Limb (tissue), 2 donors: Measurements from ENCODE around the gene MPI.

Source experiments
- DNase-seq, 2 donors: peaks; one replicate each; pipeline ENCODE4 v3.0.0-alpha.2; 2016; ENCODE audit errors: extremely low spot score in 2 of 2

Gene MPI, protein sequence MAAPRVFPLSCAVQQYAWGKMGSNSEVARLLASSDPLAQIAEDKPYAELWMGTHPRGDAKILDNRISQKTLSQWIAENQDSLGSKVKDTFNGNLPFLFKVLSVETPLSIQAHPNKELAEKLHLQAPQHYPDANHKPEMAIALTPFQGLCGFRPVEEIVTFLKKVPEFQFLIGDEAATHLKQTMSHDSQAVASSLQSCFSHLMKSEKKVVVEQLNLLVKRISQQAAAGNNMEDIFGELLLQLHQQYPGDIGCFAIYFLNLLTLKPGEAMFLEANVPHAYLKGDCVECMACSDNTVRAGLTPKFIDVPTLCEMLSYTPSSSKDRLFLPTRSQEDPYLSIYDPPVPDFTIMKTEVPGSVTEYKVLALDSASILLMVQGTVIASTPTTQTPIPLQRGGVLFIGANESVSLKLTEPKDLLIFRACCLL

DNA sequence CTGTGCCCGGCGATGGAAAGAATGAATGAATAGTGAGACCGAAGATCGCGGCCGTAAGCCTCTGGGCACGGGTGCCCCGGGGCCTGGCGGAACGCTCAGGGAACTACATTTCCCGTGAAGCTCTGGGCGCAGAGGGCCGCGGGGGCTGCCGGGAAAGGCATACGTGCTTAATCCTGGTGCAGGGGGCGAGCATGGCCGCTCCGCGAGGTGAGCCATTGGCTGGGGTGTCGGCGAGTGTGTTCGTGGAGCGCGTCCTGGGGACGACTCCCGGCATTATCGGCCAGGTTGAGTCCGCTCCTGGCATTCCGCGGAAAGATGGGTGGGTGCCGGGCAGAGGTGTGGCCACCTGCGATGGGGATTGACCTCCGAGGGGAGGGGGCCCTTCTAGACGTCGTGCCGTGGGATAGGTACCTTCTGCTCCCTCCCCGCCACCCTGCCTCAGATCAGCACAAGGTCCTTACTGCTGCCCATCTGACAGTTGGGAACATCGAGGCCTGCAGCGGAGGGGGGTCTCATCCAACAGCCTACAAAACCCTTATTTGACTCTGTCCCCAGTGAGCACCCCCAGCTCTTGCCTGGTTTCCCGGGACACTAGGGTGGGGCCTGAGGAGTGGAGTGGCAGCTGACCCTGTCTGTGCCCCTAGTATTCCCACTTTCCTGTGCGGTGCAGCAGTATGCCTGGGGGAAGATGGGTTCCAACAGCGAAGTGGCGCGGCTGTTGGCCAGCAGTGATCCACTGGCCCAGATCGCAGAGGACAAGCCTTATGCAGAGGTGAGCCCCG lies at the start of gene MPI:
Gene MPI, plus strand, starts transcription at position 160 of the 782 bp plus-strand sequence. Its CDS starts 32 bp downstream, at position 192.
- DNase-seq, result peak; percentile 82 to 92

DNA sequence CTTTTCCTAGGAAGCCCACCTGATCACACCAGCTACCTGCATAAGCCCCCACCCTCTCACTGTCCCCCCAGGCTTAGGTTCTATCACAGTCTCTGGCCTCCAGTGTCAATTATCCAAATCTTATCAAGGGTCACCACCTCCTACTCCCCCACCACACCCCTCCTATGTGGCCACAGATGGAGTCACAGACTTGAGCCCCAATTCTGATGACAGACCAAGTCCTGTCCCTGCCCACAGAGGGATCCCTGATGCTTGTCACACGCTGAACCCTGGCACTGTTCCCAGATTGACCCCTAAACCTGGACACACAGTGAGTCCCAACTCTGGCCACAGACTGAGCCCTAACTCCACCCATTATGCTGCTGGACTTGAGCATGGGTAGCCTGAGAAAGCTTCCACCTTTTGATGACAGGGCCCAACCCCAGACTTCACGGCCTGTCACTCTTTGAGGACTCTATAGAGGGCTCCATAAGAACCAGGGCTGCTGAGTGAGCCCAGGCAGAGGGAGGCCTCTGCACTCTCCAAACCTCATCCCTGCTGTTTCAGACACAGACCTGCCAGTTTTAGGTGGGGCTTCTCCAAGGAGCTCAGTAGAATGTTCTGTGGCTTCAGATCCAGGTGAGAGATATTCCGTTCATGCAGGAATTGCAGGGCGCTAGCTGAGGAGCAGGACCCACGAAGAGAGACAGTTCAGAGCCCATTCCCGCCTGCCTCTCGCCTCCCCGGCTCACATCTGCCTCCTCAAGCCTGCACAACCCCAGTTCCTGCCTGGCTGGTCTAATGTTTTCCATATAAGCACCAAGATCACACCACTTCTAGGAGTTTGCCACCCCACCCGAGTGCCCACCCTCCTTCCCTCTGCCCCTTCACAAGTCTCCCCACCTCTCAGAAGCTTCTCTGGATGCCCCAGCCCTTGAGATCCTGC lies 48.7 kb upstream of the MPI start:
- DNase-seq, result no peak

DNA sequence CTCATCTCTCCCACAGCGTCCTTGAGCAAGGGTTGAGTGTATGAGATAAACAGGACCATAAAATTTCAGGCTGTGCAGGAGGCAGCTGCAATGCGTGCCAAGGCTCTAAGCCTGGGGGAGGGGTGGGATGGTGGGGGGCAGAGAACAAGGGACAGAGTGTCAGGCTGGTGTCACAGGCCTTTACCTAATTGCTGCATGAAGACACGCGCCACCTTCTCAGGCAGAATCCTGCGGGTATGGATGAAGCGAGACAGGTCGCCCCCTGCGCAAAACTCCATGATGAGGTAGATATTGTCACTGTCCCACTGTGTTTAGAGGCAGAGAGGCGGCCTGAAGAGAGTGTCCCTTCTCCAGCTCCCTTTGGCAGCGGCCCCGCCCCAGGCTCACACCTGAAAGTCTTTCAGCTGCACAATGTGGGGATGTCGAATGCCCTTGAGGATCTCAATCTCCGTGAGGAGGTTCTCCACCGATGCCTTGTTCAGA lies 47.9 kb upstream of the MPI start:
- DNase-seq, result no peak

DNA sequence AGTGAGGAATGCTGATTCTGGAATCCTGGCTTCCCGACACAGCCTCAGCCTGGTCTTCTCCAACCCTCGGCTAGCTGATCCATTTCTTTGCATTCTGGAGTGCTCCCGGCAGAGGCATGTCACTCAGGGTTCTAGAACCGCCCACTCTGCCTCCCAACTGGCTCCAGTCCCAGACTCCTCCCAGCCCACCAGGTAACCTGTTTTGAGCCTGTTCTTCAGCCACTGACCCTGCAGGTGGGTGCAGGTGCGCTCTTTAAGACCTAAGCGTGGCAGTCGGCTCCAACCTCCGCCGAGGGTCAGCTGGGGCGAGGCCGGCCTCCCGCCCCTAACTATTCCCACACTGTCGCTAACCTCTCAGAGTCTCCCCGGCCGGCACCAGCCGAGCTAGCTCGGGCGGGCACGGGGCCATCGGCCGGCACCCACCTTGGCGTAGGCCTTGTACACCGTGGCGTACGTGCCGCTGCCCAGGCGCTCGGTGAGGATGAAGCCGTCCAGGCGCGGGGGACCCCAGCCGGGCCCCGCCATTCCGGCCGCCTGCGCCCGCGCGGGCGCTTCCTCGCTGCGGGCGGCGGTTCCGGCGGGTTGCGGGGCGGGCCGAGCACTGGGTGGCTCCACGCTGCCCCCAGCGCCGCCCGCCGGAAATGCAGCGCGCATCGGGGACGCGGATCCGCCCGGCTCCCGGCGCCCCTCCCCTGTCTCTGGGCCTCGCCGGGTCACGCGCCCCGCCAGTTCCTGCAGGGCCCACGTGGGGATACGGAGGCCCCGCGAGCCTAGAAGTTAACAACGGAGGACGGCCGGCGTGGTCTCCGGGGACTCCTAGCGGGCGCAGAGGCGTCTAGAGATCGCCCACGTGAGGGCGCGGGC lies 47.0 kb upstream of the MPI start, which contains the start of gene ULK3:
Gene ULK3, minus strand, starts transcription at position 576 of the 864 bp plus-strand sequence. Its CDS starts 51 bp downstream, at position 525.
- peak; percentile 86 to 94 for DNase-seq

DNA sequence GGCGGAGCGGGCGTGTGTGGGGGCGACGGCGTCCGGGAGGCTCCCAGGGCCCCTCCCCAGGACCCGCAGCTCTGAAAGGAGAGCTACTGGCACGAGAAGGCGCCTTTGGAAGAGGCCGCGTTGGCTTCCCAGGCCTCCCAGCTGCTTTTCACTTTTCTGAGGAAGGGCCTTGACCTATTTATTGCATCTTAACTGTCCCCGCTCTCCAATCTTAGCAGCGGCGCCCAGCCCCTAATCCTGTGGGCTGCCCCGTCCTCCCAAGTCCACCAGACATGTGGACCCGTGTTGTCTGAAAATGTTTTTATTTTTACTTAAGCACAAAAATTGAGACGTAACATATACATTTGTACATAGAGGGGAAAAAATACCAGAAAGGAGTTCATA lies 46.4 kb upstream of the MPI start:
- DNase-seq, result no peak

DNA sequence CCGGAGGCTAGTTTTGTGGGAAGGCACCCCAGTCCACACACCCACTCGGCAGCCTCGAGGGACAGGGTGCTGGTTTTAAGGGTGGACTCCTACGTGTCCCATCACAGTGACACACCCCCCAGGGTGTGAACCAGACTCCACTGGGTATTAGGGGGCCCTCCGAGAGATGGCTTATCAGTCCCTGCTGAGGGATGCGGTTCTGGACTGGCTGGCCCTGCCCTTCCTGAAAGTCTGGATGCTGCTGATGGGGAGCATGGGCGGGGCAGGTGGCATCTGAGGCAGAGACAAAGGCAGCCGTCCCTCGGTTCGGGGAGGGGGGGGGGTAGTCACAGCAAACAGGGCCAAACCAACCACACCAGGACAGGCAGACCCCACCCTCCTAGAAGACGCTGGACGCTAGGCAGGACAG lies 45.9 kb upstream of the MPI start:
- DNase-seq, result no peak

DNA sequence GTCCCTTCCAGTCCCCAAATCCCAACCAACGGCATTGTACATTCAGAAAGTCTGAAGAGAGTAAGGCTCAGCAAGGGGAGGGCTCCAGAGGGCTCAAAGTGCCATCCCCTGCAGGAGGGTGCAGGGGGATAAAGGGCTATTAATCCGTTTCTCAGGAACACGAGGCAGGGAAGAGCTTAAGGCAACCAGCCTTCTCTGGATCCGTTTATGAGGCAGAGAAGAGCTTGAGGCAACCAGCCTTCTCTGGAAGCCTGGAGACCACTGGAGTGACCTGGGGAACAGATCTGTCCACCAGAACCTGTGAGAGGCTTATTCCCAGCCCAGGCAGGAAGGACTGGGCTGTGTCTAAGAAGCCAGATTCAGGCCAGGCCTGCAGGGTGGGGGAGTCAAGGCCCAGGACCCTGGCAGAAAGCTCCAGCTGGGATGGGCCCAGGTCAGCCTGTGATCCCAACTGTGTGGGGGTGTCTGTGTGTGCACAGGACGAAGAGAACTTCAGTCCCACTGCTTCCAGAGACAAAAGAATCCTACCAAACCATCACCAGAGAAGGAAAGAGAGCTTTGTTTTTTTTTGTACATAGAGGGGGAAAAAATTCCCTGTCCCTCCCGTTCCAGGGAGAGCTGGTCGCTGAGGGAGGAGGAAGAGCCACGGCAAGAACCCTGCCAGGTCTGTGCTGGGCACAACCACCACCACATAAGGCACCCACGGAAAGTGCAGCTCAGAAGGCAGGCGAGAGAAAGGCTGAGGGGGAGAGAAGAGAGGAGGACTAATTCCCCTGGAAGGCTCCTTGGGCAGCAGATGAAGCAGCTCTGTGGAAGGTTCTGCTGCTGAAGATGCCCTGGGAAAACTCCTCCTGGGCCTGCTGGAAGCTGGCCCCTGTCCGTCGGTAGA lies 45.3 kb upstream of the MPI start:
- DNase-seq, result no peak

DNA sequence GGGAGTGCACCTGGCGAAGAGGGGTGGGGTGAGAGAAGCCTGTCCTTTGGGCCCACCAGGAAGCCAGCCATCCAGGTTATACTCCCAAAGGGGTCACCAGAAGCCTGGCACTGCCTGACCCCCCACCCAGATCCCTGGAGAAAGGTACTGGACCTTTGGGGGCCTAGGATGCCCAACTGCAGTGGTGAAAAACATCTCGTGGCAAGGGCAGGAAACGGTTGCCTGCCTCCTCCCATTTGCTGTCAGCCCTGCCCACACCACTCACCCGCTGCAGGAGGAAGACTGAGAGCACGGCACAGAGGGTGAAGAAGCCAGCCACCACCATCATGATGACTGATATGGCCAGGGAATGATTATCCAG lies 44.7 kb upstream of the MPI start:
- no peak for DNase-seq

DNA sequence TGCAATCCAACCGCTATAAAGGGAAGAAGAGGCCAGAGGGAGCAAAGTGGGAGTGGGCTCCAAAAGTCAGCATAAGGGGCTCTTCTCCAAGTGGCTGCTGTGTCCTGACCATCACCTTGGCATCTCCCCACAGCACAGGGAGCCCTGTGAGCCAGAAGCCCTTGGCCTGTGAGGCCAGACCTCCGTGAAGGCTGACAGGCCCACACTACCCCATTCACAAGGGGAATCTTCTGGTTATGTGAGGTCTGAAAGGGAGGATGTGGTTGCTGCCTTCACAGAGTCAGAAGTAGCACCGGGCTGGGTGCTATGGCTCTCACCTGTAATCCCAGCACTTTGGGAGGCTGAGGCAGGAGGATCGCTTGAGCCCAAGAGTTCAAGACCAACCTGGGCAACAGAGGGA lies 44.3 kb upstream of the MPI start:
- no peak for DNase-seq

DNA sequence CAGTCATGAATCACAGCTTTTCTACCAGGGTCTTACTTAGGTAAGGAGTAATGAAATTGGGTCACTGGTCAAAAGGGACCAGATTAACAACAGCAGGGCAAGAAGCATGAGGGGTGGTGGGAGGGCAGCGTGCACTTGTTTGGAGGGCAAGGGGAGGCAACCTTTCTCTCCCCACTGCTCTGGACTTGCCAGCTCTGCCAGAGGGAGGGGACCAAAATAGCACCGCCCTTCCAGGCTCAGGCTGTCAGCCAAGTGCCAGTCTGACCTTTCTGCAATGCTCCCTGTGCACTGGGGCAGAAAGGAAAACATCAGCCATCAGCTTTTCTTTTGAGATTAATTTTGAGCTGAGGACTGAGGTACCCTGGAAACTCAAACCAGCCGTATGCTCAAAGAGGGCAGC lies 42.4 kb upstream of the MPI start:
- DNase-seq, result no peak

DNA sequence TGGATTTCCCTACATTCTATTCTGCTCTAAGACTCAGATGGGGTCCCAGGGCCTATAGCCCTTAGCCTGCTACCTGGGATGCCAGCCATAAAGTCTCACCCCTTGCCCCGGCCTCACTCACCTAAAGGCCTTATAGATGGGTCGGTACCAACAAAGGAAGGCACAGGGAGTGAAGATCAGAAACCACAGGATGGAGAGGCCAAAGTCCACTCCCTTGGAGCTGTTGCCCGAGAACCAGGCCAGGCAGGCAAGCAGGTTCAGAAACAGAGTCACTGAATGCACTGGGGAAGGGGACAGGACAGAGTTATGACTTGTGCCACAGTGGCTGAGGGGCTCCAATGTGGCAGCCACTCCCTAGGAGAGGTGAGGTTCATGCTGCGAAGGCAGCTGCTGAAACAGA lies 39.4 kb upstream of the MPI start:
- DNase-seq, result no peak

DNA sequence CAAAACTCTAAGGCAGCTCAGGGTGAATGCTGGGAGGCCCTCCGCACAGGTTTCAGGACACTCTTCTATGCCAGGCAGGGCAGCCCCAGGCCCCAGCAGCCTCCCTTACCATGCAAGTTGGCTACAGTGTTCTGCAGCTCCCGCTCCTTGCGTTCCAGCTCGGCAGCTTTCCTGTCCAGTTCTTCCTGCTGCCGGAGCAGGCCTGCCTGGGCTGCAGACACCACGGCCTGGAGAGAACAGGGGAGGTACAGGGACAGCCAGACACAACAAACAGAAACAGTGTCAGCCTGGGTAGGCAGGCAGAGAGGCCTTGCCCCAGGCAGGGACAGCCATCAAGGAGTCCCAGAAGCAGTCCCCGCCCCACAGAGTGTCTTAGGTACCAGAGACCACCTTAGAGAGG lies 37.9 kb upstream of the MPI start:
- no peak for DNase-seq

DNA sequence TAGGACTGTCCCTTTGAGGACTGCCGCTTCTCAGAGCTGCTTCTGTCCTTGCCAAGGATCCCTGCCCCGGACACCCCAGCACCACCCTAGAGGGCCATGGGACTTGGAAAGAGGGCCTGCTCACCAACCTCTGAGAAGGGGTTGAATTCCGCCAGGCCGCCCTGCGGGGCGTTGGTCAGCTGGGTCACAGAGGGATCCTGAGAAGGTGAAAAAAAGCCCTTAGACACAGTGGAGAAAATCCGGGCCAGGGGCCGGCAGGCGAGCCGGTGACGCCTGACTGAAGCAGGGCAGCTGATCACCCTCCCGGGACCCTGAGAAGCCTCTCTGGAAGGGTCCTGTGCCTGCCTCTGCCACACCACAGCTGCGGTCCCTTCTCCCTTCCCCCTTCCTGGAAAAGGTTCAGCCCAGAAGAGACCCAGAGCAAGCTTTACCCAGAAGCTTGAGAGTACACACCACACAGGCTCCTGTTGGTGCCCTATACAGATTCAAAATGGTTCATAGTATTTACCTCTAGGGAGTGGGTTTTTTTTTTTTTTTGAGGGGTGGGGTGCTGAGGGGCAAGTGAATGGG lies 35.3 kb upstream of the MPI start:
- no peak for DNase-seq

DNA sequence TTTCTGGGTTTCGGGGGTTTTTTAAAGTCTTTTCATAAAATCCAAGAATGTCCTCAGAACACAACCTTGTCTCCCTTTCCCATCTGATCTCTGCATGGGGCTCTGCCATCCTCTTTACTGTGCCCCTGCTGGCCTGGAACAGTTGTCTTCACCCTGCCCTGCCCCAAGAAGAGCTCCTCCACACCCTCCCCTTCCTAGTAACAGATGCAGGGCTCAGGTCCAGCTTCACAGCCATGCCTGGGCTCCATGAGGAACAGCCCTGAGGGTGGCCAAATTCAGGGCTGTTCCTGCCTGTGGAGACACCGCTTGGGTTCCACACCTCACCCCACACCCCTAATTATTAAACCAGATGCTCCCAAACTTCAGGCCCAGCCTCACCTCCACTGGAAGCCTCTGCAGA lies 34.0 kb upstream of the MPI start:
- no peak for DNase-seq

DNA sequence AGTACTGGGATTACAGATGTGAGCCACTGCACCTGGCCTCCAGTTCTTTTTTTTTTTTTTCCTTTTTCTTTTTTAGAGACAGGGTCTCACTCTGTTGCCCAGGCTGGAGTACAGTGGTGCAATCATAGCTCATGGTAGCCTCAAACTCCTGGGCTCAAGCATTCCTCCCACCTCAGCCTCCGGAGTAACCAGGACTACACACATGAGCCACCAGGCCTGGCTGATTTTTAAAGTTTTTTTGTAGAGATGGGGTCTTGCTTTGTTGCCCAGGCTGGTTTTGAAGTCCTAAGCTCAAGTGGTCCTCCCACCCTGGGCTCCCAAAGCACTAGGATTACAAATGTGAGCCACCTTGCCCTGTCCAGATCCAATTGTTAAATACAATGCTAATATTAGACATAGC lies 33.3 kb upstream of the MPI start:
- DNase-seq, result no peak

DNA sequence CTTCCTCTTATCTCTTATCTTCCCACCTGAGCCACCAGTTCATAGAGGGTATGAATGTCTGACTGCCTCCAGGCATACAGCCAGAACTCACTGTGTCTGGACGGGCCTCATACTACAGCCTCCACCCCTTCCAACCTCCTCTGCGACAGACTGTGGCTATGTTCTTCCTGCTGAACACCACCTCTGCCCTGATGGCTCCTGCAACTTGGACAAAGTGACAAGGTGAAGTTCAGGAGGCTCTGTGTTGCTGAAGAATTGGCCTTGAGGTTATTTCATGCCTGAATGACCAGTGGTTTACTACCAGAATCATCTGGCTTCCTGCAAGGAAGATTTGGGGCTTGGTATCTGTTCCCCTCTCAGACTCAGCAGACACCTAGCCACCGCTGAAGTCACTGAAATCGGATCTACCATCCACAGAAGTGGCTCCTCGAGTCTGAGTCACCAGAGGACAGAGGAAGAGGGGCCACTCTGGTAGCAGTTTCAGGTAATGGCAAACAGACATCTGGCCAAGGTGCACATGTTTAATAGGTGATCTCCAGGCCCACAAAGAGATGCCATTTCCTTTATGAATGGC lies 32.7 kb upstream of the MPI start:
- no peak for DNase-seq

DNA sequence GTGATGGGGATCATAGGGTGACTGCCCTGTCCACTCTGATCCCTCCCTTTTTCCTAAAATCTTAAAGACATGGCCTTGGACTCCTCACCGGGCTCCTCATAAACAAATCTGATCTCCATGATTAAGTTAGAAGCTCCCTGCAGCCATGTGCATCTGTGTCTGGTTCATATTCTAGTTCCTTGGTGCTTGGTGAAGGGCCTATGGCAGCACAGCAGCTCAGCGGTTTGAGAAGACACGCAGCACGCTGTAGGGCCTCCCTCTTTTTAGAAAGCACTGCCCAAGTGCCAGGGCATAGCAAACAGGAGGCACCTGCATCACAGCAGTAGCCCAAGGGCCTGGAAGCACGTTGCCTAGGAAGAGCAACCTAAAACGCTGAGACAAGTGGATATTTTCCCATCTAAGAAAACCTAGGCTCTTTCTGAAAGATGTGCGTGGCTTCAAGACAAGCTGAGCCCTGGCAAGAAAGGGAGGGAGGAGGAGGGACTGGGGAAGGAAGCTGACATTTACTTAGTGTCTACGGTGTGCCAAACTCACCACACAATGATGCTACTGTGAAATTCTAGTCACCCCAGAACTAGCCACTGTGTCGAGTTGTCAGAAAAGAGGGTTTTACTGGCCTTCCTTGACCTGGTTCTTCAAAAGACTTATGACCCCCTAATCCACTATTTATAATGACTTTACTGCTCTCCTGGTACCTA lies 32.0 kb upstream of the MPI start:
- no peak for DNase-seq

DNA sequence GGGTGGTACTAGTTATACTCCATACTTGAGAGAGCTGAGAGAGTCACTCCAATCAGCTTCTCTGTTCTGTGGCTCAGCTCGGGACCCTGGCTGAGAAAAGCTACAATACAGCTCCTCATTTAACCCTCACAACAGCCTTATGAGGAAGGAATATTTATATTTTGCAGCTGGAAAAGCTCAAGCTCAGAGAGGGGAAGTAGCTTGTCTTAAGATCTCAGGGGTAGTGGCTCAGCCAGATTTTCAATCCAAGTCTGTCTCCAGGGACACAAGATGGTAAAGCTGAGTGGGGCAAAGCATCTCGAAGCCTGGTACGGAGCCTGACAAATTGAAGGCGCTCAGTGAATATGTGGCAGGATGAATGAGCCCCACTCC lies 31.5 kb upstream of the MPI start:
- DNase-seq, result no peak
